ENCODE results near the gene AOX1. TPM values are rescaled to one million over a fixed set of nuclear protein-coding genes. Genes with fewer than 3 reads are reported as not detected.
A peak's percentile ranks its signal among the peaks of the same experiment; 100 is the strongest.

The AOX1 gene
- total RNA-seq, 4 donors from 2014 or later: 47.2 to 144 (median 69.8) TPM

DNA sequence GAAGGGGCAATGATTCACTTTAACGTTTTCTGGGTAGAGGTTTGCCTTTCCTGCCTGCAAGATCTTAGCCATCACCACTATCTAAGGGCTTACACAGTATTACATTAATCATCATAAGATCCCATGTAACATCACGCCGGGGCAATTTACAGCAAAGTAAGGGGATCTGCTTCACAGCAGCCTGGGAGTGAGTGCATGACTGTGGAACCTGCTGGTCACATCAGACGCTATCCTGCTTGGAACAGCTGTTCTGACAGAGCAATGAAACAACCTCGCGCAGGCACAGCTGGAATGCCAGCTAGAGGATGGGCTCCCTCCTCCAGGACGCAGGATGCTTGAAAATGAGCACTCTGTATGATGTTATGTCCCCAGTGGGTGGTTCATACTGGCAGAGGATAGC, 89.0 kb downstream of the AOX1 start:
- no peak for DNase-seq
- Histone ChIP-seq H3K9me3 (no peaks in the 10 kb centered on the region), H3K36me3 (no peaks in the 10 kb centered on the region), H3K4me3 (replicated peaks in 1 of 3) (no peak overlapping the region), H3K4me1 (peaks cover 0 to 14% of the 10 kb centered on the region in 2 donors), H3K27ac (no peak overlapping the region), H3K27me3 (no peaks in the 10 kb centered on the region)
- 76% methylated on average over 7 of the region's 7 CpGs for WGBS, 2 donors
- intact Hi-C loops (cut with DNase I): no loop called here
- no peak for TF ChIP-seq POLR2A (IDR thresholded peaks at IDR 0.05)
- TF ChIP-seq, protein P1, sequence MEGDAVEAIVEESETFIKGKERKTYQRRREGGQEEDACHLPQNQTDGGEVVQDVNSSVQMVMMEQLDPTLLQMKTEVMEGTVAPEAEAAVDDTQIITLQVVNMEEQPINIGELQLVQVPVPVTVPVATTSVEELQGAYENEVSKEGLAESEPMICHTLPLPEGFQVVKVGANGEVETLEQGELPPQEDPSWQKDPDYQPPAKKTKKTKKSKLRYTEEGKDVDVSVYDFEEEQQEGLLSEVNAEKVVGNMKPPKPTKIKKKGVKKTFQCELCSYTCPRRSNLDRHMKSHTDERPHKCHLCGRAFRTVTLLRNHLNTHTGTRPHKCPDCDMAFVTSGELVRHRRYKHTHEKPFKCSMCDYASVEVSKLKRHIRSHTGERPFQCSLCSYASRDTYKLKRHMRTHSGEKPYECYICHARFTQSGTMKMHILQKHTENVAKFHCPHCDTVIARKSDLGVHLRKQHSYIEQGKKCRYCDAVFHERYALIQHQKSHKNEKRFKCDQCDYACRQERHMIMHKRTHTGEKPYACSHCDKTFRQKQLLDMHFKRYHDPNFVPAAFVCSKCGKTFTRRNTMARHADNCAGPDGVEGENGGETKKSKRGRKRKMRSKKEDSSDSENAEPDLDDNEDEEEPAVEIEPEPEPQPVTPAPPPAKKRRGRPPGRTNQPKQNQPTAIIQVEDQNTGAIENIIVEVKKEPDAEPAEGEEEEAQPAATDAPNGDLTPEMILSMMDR (IDR thresholded peaks at IDR 0.05): no peak

DNA sequence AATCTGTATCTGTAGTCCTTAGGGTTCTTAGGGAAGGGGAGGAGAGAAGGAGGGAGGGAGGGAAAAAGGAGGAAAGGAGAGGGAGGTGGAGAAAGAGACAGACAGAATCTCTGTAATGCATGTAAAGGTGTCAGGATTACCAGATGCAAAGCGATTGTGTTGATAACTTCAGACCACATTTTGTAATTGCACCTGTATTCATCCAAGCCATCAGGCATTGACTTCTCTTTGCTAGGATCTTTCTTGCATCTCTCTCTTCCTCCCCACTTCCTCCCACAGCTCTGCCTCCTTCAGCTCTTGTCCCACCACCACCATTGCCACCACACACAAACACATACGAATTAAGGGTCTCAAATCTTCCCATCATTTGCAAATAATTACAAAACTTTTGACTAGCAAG, 91.4 kb downstream of the AOX1 start:
- Histone ChIP-seq H3K9me3 (no peaks in the 10 kb centered on the region), H3K4me3 (replicated peaks in 1 of 3) (no peak overlapping the region), H3K36me3 (no peaks in the 10 kb centered on the region), H3K4me1 (peaks cover 0 to 14% of the 10 kb centered on the region in 2 donors), H3K27ac (no peak overlapping the region), H3K27me3 (no peaks in the 10 kb centered on the region)
- intact Hi-C loops (cut with DNase I): no loop called here
- no peak for TF ChIP-seq POLR2A (IDR thresholded peaks at IDR 0.05)
- TF ChIP-seq, protein P1 (IDR thresholded peaks at IDR 0.05): no peak
- DNase-seq: no peak
- 68 to 71% methylated on average over 2 of the region's 2 CpGs for WGBS, 2 donors

DNA sequence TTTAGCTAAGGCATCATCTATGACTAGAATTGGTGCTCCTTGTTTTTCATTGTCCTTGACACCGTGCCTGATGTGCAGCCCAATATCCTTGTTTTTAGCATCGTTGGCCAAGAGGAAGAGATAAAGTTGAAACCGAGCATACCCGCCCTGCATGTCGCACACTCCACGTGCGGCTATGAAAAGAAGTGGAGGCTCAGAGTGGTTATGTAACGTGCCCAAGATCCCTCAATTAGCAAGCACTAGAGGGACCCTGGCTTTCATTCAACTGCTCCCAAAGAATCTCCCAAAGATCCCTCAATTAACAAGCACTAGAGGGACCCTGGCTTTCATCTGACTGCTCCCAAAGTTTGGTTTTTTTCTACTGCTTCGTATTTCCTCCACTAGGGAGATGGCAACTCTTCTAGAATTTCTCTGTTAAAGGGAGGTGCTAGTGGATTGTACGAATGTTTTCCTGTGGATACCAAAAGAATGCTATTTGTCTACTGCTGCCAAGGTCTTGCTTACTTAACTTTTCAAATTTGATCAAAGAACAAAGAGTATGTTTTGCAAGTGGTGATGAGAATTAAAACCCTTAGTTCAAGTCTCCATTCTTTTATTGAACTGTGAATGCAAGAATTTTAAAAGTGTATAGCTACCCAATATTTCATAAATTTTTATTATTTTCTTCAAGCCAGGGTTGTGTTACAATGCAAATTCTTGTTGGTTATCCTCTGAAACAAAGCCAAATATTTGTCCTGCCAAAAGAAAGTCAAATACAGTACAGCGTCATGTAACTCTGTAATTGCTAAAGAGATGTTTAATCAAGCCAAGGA, 92.1 kb downstream of the AOX1 start:
- Histone ChIP-seq H3K27me3 (no peaks in the 10 kb centered on the region), H3K36me3 (no peaks in the 10 kb centered on the region), H3K9me3 (no peaks in the 10 kb centered on the region), H3K4me3 (replicated peaks in 1 of 3) (no peak overlapping the region), H3K27ac (no peak overlapping the region), H3K4me1 (peaks cover 0 to 14% of the 10 kb centered on the region in 2 donors)
- TF ChIP-seq, protein P1 (IDR thresholded peaks at IDR 0.05): peak in 1 of 6 experiments; percentile 6
- TF ChIP-seq POLR2A (IDR thresholded peaks at IDR 0.05): no peak
- DNase-seq: peak in 1 of 2 donors; percentile 4
- intact Hi-C loops (cut with DNase I): no loop called here
- 56 to 66% methylated on average over 11 of the region's 11 CpGs for WGBS, 2 donors

DNA sequence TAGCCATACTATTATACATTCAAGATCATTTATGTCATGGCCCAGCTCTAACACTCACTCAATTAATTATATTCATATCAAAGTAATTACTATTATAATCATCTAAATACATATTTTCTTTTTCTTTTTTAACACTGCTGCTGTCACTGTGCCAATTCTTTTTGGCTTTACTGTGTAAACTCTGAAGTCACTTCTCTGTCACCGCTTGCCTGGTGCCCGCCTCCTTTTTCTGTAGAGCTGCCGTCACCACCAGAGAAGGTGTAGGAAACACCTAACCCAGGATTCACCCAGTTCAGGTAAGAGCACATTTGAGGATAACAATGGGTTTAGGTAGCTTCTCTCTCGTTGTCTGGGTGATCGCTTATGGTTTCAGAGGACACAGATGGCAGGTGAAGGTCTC, 93.3 kb downstream of the AOX1 start:
- H3K36me3 ChIP-seq: no peaks in the 10 kb centered on the region
- H3K27me3 ChIP-seq: no peaks in the 10 kb centered on the region
- no peak for DNase-seq
- no peak for TF ChIP-seq POLR2A (IDR thresholded peaks at IDR 0.05)
- TF ChIP-seq, protein P1 (IDR thresholded peaks at IDR 0.05): no peak
- H3K27ac ChIP-seq: no peak overlapping the region
- peaks cover 0 to 14% of the 10 kb centered on the region in 2 donors for H3K4me1 ChIP-seq
- intact Hi-C loops (cut with DNase I): no loop called here
- WGBS, 2 donors: 92 to 94% methylated on average over 5 of the region's 5 CpGs
- no peaks in the 10 kb centered on the region for H3K9me3 ChIP-seq
- H3K4me3 ChIP-seq (replicated peaks in 1 of 3): no peak overlapping the region

DNA sequence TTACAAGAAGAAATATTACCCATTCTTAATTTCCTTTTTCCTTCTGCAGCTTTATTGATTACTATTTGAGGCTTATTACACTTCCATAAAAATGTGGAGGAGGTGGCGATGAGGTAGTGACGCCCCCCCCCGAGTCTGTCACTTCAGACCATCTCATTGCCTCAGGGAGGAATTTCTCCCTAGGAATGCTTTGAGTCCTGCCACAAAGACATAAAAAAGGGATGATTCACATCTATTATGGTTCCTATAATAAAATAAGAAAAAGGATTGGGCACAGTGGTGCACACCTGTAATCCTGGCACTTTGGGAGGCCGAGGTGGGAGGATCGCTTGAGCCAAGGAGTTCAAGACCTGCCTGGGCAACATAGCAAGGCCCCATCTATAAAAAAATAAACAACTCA, 93.7 kb downstream of the AOX1 start:
- intact Hi-C loops (cut with DNase I): no loop called here

More for the DNA sequence above, 93.7 kb downstream of the AOX1 start:
- WGBS, 2 donors: 89 to 96% methylated on average over 5 of the region's 5 CpGs
- Histone ChIP-seq H3K36me3 (no peaks in the 10 kb centered on the region), H3K4me1 (peaks cover 0 to 14% of the 10 kb centered on the region in 2 donors), H3K27ac (no peak overlapping the region), H3K27me3 (no peaks in the 10 kb centered on the region), H3K9me3 (no peaks in the 10 kb centered on the region), H3K4me3 (replicated peaks in 1 of 3) (no peak overlapping the region)
- DNase-seq: no peak
- TF ChIP-seq, protein P1 (IDR thresholded peaks at IDR 0.05): no peak
- TF ChIP-seq POLR2A (IDR thresholded peaks at IDR 0.05): no peak

Measured in thyroid gland (tissue), 4 donors.